SJSA1 (cell line): ENCODE data around the gene NPAS3. TPM values are rescaled to one million over a fixed set of nuclear protein-coding genes. Genes with fewer than 3 reads are reported as not detected.

Source experiments
- DNase-seq, 2 experiments: peaks; one replicate each; pipeline ENCODE4 v3.0.0-alpha.2; 2015 to 2020; ENCODE audit warnings: low spot score in 2 of 2, low read depth in 1 of 2
- H3K27ac ChIP-seq: fragments of 250-450 bp; sonication (Bioruptor Pico); 2 replicates; pipeline ENCODE4 v1.5.1; 2020; ENCODE audit warnings: mild to moderate bottlenecking, moderate library complexity
- H3K27me3 ChIP-seq: fragments of 250-450 bp; sonication (Bioruptor Pico); replicated peaks from 2 replicates; pipeline ENCODE4 v1.5.1; 2020; ENCODE audit warnings: mild to moderate bottlenecking, moderate library complexity
- H3K36me3 ChIP-seq: fragments of 250-450 bp; sonication (Bioruptor Pico); 2 replicates; pipeline ENCODE4 v1.5.1; 2020; ENCODE audit warnings: mild to moderate bottlenecking
- H3K4me1 ChIP-seq: fragments of 250-450 bp; sonication (Bioruptor Pico); replicated peaks from 2 replicates; pipeline ENCODE4 v1.6.1; 2021; ENCODE audit warnings: mild to moderate bottlenecking
- H3K4me3 ChIP-seq: fragments of 250-450 bp; sonication (Bioruptor Pico); 2 replicates; pipeline ENCODE4 v1.5.1; 2020; ENCODE audit warnings: mild to moderate bottlenecking
- H3K9me3 ChIP-seq: fragments of 250-450 bp; sonication (Bioruptor Pico); replicated peaks from 2 replicates; pipeline ENCODE4 v1.5.1; 2020; ENCODE audit warnings: mild to moderate bottlenecking
- total RNA-seq: library from RNA; depleted of rRNA; stranded (reverse); fragments of >200 nt; shearing (Covaris generic); gene quantifications from 2 replicates; pipeline ENCODE4 v1.2.3, GENCODE V29; 2014

The NPAS3 gene
- total RNA-seq, 1 experiment from 2014 or later, result 0.26 TPM

DNA sequence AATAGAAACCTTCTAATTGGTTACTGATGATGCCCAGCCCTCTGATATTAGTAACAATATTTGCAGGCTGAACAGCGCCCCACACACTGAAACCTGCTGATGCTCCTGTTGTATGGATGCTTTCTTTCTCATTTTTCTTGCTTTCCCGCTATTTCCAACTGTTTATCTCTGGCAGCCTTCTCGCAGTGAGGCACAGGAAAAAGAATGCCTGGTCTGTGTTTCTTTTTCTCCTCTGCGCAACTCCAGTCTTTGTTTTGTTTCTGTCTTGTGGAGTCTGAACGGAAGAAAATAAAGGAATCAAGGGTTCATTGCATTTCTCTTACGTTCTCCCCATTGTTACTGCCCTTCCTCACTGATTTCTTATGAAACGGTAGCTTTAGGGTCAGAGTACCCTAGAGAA, 561.0 kb downstream of the NPAS3 start:
- H3K4me3 ChIP-seq, result no peak overlapping the region
- no peaks in the 10 kb centered on the region for H3K27me3 ChIP-seq
- H3K36me3 ChIP-seq, result no peaks in the 10 kb centered on the region
- H3K9me3 ChIP-seq, result no peaks in the 10 kb centered on the region
- no peak overlapping the region for H3K27ac ChIP-seq
- 0 out of 2 replicates have a peak, but pooled peaks cover 5% of the 10 kb centered on the region for H3K4me1 ChIP-seq
- peak in 1 of 2 experiments; percentile 4 for DNase-seq

DNA sequence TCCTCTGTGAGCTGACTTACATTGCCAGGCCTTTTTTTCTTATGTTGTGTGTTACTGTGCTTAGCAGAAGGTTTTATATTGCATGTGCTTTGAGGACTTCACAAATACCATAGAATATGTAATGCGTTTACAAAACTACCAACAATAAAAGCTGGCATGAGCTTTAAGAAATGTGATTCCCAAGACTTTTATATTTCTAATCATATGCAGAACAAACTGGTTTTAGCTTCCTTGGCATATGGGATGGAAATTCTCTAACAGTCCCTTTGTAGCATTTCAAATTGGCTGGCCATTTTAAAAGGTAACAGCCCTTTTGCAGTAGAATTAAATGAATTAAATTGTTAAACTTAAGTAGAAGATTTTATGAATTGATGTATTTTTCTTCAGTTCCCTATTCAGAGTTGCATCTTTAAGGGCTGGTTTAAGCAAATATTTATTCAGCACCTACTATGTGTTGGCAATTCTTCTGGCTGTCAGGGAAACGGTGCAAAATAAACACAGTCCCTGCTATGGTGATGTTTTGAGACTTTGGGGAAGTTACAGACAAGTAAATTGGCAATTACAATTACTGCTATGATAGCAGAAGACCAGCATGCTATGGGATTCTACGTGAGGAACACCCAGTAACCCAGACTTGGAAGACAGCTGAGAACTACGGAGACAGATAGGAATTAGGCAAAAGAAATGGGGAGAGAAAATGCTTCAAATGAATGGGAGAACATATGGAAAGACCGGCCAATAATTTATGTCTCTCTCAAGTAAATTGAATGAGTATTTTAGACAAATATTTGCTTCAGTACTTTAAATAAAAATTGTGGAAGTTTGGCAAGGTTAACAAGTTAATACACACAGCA, 565.8 kb downstream of the NPAS3 start:
- no peaks in the 10 kb centered on the region for H3K36me3 ChIP-seq
- no peaks in the 10 kb centered on the region; the same call in 1 of the 2 replicates for H3K27me3 ChIP-seq
- H3K4me3 ChIP-seq, result no peak overlapping the region
- H3K4me1 ChIP-seq, result 0 out of 2 replicates have a peak, but pooled peaks cover 5% of the 10 kb centered on the region
- H3K27ac ChIP-seq, result no peak overlapping the region
- no peaks in the 10 kb centered on the region for H3K9me3 ChIP-seq
- DNase-seq, result no peak

DNA sequence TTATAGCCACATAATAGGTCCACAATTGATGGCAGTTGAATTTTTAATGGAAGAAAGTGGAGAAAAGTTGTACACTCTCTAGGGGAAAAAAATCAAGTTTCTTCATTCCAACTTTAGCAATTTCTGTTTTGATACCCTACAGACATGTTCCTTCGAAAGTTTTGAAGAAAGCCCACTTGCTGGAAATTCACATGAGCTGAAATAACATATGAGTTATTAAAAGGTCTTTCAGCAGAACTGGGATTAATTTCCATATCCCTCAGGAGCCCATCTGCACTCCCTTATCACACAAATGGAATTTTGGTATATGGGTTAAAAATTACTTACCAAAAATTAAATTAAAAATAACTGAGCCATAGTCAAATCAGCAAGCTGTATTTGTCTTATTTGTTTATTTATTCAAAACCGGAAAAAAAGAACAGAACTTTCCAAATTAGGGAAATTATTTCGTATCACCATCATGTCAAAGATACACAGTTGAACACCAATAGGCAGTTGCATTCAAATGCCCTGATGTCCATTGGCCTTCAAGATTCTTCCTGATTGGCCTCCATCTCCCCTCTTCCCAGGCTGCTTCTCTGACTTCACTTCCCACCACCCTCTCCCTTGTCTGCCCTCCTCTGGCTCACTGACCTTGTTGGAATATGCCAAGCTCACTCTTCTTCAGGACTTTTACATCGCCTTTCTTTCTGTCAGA, 566.7 kb downstream of the NPAS3 start:
- no peak overlapping the region for H3K4me3 ChIP-seq

DNA sequence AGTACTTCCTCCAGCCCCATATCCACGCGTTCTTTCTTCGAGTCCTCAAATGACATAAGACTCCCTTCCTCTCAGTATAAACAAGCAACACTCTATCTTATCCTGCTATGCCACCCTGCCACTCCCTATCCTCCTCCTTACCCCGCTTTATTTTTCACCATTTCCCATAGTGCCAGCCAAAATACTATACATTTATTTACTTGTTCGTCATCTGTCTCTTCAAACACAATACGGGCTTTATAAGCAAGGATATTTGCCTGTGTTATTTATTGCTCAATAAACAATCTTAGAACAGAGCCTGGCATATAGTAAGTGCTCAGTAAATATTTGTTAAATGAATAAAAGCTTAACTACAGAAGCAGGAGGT, 567.3 kb downstream of the NPAS3 start:
- H3K36me3 ChIP-seq, result no peaks in the 10 kb centered on the region
- no peaks in the 10 kb centered on the region for H3K9me3 ChIP-seq
- no peak for DNase-seq
- no peaks in the 10 kb centered on the region for H3K4me1 ChIP-seq
- H3K27ac ChIP-seq, result no peak overlapping the region
- no peak overlapping the region for H3K4me3 ChIP-seq
- no peaks in the 10 kb centered on the region; the same call in 1 of the 2 replicates for H3K27me3 ChIP-seq

More for the DNA sequence above, 566.7 kb downstream of the NPAS3 start:
- no peak for DNase-seq
- Histone ChIP-seq H3K36me3 (no peaks in the 10 kb centered on the region), H3K27ac (no peak overlapping the region), H3K9me3 (no peaks in the 10 kb centered on the region), H3K4me1 (no peaks in the 10 kb centered on the region), H3K27me3 (no peaks in the 10 kb centered on the region; the same call in 1 of the 2 replicates)

DNA sequence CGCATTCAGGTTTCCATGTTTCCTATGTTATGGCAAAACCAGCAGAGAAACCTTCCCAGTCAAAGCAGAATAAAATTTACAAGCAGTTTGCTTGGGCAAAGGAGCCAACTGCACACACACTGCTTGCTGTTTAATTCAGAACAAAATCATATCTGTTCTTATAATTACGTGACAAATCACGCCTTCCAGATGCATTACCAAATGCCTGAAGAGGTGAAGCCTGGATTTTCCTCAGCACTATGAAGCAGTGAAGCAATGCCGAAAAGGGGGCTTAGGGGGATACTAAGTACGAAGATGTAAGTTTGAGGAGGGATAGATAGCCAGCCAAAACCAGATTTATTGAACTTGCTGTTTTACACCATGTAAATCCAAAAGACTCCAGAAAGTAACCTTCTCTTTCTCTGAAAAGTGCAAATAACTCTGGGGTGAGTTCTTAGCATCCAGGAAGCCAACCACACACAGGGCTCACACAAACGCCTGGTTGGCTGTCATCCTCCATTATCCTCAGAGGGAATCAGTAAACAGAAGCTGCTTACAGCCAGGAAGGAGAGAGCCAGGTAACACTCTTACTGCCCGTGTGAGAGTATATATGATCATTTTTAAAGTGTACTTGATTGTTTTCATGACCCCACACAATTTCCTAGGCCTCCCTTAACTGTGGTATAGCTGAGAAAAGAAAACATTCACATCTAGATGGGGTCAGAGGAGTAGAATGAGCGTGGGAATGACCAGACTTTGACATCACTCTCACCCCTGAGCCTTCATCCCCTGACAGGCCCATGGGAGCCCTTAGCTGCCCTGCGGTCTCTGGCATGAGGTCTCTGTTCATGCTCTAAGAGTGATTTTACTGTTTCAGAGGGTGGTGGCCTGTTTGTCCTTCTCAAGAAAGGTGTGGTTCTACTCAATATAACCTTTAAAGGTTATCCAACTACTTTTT, 569.7 kb downstream of the NPAS3 start:
- H3K4me3 ChIP-seq, result no peak overlapping the region
- no peaks in the 10 kb centered on the region for H3K36me3 ChIP-seq
- no peaks in the 10 kb centered on the region for H3K4me1 ChIP-seq
- H3K9me3 ChIP-seq, result no peaks in the 10 kb centered on the region
- no peak overlapping the region for H3K27ac ChIP-seq
- DNase-seq, result no peak
- H3K27me3 ChIP-seq, result no peaks in the 10 kb centered on the region; the same call in 1 of the 2 replicates

DNA sequence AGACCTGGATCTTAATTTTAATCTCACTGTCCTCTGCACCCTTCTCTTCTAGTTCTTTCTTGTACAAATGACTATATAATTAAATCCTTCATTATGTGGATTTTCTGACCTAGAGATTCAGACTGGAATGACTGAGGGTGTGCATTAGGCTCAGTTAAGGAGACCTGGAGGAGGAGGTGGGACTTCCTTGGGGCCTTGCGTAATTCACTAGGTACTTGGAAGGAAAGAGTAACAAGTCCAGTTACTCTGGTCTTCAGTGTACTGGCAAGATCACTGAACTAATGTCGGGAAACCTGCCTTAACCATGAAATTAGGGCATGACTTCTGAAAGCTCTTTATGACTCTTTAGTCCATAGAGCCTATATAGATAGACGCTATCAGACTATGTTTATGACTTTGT, 570.8 kb downstream of the NPAS3 start:
- DNase-seq, result no peak
- no peak overlapping the region for H3K4me3 ChIP-seq
- H3K27me3 ChIP-seq, result no peaks in the 10 kb centered on the region; the same call in 1 of the 2 replicates
- H3K27ac ChIP-seq, result no peak overlapping the region
- H3K9me3 ChIP-seq, result no peaks in the 10 kb centered on the region
- no peaks in the 10 kb centered on the region for H3K4me1 ChIP-seq
- no peaks in the 10 kb centered on the region for H3K36me3 ChIP-seq

DNA sequence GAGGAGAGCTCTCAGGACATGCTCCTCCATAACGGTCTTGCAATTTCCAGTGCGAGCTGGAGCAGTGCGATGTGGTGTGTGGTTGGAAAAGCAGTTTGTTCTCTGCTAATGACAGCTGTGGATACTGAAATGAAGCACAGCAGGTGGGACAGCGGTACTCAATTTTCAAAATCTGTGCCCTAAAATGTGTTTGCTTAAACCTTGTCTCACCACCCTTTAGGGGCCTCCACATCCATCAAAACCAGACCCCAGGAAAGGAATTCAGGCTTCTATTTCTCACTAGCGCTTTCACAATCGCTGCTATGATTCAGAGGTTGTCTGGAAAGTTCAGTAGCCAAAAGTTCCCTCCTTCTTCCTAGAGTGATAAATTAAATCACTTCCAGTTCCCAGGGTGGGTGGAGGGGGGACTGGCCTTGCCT, 571.4 kb downstream of the NPAS3 start:
- Histone ChIP-seq H3K4me1 (no peaks in the 10 kb centered on the region), H3K36me3 (no peaks in the 10 kb centered on the region), H3K27ac (no peak overlapping the region), H3K4me3 (no peak overlapping the region), H3K27me3 (no peaks in the 10 kb centered on the region; the same call in 1 of the 2 replicates), H3K9me3 (no peaks in the 10 kb centered on the region)
- no peak for DNase-seq

DNA sequence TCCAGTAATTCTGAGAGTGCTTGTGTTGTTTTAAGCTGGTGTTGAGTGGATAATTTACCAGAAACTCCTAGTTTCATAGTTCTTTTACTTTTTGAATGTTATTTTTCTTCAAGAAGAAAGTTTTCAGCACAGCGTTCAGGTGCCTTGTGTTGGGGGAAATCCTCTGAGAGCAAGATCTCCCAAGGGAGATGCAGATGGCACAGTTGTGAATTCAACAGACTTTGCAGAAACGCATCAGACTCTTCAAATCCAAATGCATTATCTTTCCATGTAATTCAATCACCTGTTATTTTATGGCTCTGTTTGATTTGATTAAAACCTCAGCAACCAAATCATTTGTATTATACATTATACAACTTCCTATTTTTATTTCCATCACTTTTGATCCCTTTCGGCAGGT, 572.3 kb downstream of the NPAS3 start:
- DNase-seq, result no peak
- H3K4me1 ChIP-seq, result no peaks in the 10 kb centered on the region
- no peaks in the 10 kb centered on the region for H3K27me3 ChIP-seq
- H3K9me3 ChIP-seq, result no peaks in the 10 kb centered on the region
- H3K27ac ChIP-seq, result no peak overlapping the region
- H3K36me3 ChIP-seq, result no peaks in the 10 kb centered on the region
- no peak overlapping the region for H3K4me3 ChIP-seq

DNA sequence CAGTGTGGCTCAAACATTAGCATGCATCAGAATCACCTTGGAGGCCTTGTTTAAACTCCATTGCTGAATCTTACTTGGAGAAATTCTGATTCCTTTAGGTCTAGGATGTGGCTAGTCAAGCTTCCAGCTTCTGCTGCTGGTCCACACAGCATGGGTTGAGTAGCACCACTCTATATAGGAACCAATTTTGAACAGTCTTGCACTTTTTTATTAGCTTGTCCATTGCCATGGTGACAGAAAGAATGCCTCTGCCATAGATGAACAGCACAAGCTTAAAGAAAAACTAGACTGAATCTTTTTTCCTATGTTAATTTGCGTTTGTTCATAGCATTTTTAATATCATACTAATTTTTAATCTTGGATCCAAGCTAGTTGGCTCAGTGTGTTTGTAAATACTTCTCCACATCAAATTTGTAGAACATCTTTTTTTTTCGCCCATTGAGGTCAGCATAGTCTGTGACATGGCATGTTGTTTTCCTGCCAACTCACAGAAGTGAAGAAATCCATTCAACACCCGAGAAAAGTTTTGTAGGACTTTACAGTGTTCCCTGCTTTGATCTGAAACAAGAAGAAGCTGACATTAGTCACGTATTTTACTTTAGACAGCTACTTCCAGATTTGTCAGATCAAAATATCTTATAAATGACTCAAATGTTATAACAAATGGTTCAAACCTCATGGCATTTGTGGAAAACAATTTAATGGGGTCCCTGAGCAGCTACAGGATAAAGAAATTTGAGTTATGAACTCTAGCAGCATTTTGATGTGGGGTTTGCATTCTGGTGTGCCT, 573.4 kb downstream of the NPAS3 start:
- Histone ChIP-seq H3K27ac (no peak overlapping the region), H3K36me3 (no peaks in the 10 kb centered on the region), H3K9me3 (no peaks in the 10 kb centered on the region), H3K27me3 (no peaks in the 10 kb centered on the region), H3K4me1 (no peaks in the 10 kb centered on the region), H3K4me3 (no peak overlapping the region)
- DNase-seq, result peak in 1 of 2 experiments; percentile 7

DNA sequence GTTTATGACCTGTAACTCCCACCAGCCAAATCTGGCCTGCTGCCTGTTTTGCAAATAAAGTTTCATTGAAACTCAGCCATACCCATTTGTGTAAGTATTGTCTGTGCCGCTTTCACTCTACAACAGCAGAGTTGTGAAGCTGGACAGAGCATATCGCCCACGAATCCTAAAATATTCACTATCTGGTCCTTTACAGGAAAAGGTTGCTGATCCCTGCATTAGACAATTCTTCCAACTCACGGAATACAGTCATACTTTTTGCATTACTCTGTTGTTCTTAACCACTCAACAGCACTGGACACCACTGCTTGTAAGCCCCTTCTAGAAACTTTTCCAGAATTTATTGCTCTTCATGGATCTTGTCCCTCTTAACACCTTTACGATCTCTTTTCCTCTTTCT, 576.8 kb downstream of the NPAS3 start:
- no peak for DNase-seq

DNA sequence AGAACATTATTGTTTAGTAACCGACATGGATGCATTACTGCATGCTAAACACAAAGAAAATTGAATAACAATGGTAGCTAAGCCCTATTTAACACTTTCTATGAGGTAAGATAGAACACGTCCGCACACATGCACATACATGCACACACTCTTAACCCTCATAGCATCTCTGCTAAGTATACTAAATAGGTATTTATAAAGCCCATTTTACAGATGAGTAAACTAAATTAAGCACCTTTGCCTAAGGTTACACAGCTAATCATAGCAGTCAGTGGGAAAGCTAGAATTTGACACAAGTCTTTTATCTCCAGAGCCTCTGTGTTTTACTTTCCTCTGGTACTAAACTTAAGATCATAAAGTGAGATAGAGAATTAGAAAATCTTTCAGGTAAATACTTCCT, 577.2 kb downstream of the NPAS3 start:
- Histone ChIP-seq H3K27me3 (no peaks in the 10 kb centered on the region), H3K9me3 (no peaks in the 10 kb centered on the region), H3K27ac (no peak overlapping the region), H3K4me1 (no peaks in the 10 kb centered on the region), H3K36me3 (no peaks in the 10 kb centered on the region), H3K4me3 (no peak overlapping the region)
- no peak for DNase-seq

More for the DNA sequence above, 576.8 kb downstream of the NPAS3 start:
- H3K4me1 ChIP-seq, result no peaks in the 10 kb centered on the region
- no peaks in the 10 kb centered on the region for H3K27me3 ChIP-seq
- H3K36me3 ChIP-seq, result no peaks in the 10 kb centered on the region
- no peak overlapping the region for H3K4me3 ChIP-seq
- no peak overlapping the region for H3K27ac ChIP-seq
- no peaks in the 10 kb centered on the region for H3K9me3 ChIP-seq

DNA sequence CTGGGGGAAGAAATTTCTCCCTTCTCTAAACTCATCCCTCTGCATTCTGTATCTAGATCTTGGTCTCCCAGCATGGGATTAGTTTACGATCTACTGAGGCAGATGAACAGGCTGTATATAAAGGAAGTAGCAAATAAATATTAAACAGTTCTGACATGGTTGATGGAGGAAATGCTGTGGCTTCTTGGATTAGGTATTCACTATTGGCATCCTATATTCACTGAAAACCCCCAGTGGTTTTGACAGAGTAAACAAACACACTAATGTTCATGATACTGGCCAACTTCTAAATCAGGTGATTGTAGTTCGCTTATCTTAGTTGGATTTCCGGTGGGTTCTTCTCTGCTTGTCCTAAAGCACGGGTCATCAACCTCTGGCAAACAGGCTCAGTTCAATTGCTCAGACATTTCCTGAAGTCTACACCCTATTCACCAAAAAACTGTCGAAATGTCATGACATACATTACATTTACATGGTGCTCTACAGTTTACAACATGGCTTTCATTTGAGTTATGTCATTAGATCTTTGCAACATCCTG, 578.3 kb downstream of the NPAS3 start:
- no peaks in the 10 kb centered on the region for H3K9me3 ChIP-seq
- no peak overlapping the region for H3K27ac ChIP-seq
- H3K27me3 ChIP-seq, result no peaks in the 10 kb centered on the region
- no peaks in the 10 kb centered on the region for H3K36me3 ChIP-seq
- no peak overlapping the region for H3K4me3 ChIP-seq
- no peaks in the 10 kb centered on the region for H3K4me1 ChIP-seq
- no peak for DNase-seq
